ENCODE data around the gene SRM.
"Not testable (repeated sequence)": the region's sequence is repeated elsewhere in the genome, so short reads cannot be mapped to it uniquely, and the experiment has no call there.

The SRM gene

DNA sequence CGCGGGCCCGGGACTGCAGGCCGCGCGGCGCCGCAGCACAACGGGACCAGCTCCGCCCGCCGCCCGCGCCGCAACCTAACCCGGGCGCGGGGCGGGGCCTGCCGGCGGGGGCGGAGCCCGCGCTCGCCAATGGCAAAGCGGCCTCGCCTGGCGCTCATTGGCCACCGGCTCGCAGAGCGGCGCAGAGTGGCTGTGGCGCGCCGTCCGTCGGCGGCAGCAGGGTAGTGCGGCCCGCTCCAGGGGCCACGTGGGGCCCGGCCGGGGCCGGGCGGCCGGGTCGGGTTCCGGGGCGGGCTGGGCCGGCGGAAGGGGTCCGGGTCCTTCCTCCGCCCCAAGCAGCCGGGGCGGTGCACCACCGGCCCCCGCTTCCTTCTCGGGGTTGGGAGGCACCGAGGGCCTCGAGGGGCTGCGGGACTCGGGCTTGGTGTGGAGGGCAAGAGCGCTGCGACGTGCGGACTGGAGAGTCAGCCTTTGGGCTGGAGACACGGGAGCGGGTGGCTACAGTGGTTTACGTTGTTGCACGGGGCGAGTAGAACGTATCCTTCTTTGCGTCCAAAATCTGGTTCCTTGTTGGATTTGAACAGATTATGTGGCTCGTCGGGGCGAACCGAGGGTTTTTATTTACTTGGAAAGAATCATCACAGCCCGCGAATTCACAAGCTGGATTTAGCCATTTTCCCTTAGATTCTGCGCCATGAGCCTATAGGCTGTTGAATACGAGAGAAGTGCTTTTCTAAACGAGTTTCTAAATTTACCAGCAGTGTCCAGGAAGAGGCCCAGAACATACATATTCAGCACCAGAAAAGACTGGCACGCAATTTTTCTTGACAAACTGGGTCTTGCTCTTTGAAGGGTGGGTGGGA, at the start of gene SRM:
SRM (minus strand) TSS at position 51 of the 863 bp plus-strand sequence. CDS start 75 bp downstream, outside the sequence.
- peak; percentile 84 for TF ChIP-seq MYC (IDR thresholded peaks at IDR 0.05; ENCODE audit: low read depth, low read length)
- TF ChIP-seq, protein P1, sequence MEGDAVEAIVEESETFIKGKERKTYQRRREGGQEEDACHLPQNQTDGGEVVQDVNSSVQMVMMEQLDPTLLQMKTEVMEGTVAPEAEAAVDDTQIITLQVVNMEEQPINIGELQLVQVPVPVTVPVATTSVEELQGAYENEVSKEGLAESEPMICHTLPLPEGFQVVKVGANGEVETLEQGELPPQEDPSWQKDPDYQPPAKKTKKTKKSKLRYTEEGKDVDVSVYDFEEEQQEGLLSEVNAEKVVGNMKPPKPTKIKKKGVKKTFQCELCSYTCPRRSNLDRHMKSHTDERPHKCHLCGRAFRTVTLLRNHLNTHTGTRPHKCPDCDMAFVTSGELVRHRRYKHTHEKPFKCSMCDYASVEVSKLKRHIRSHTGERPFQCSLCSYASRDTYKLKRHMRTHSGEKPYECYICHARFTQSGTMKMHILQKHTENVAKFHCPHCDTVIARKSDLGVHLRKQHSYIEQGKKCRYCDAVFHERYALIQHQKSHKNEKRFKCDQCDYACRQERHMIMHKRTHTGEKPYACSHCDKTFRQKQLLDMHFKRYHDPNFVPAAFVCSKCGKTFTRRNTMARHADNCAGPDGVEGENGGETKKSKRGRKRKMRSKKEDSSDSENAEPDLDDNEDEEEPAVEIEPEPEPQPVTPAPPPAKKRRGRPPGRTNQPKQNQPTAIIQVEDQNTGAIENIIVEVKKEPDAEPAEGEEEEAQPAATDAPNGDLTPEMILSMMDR (IDR thresholded peaks at IDR 0.05; ENCODE audit: low read depth, low read length), result no peak
- TF ChIP-seq, protein P2, sequence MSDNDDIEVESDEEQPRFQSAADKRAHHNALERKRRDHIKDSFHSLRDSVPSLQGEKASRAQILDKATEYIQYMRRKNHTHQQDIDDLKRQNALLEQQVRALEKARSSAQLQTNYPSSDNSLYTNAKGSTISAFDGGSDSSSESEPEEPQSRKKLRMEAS (IDR thresholded peaks at IDR 0.05; ENCODE audit: low read depth, low read length), result peak; percentile 87
- TF ChIP-seq POLR2A (IDR thresholded peaks at IDR 0.05; ENCODE audit: extremely low read depth, insufficient read length), result peak; percentile 57
- DNase-seq (ENCODE audit: low read depth), result peak; percentile 93
- H3K4me3 ChIP-seq (ENCODE audit: low read depth, low read length), result peak within 1 kb of the TSS; percentile 86

DNA sequence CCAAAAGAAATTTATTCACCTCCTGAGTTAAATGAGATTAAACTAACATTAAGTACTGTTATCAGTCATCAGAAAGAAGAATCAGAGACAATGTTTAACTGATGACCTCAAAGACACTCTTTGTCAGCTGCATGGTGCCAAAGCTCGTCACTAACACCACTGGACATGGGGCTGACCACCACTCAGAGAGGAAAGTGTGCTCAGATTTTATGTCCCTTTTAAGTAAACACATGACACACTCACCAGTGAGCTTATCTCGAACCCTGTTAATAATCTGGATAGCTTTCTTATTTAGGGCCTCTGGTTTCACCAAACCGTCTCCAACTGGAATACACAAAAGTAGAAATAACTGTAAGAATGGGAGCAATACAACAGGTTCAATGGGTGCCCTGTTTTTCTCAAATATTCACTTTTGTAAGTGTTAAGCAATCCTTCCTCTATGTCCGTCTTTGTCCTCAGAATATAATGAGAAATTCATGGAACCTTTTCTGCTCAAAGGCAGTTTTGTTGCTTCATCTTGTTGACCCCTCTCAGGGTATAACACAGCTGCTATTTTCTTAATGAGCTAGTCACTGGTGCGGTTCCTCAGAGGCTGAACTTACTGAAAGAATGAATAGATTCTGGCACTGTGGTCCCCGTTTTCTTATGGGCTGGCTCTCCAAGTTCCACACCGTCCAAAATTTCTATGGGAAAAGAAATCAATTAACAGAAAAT, 49.4 kb upstream of the SRM start:
- TF ChIP-seq MYC (IDR thresholded peaks at IDR 0.05; ENCODE audit: low read depth, low read length) (no peak), POLR2A (IDR thresholded peaks at IDR 0.05; ENCODE audit: extremely low read depth, insufficient read length) (no peak)
- TF ChIP-seq, protein P1 (IDR thresholded peaks at IDR 0.05; ENCODE audit: low read depth, low read length), result no peak
- TF ChIP-seq, protein P2 (IDR thresholded peaks at IDR 0.05; ENCODE audit: low read depth, low read length), result no peak
- H3K4me3 ChIP-seq (ENCODE audit: low read depth, low read length), result no peak overlapping the region
- no peak for DNase-seq (ENCODE audit: low read depth)

DNA sequence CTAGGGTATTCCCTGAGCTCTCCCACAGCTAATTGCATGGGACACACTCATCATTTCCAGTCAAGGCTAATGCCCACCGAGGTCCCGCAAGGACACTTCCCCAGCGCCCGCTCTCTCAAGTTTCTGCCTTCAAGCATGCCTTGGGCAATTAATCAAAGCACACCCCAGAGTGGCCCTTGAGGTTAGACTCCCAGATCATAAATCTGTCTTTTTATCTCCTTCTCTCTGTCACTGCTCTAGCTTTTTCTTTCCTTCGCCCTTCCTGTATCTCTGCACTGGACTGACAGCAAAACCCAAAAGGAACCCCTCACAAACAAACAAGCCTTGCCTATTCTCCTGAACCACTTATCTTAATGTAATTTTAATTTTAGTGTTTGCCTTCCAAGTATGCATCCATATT, 47.8 kb upstream of the SRM start:
- TF ChIP-seq, protein P2 (IDR thresholded peaks at IDR 0.05; ENCODE audit: low read depth, low read length), result no peak
- no peak for TF ChIP-seq MYC (IDR thresholded peaks at IDR 0.05; ENCODE audit: low read depth, low read length)
- TF ChIP-seq POLR2A (IDR thresholded peaks at IDR 0.05; ENCODE audit: extremely low read depth, insufficient read length), result no peak
- TF ChIP-seq, protein P1 (IDR thresholded peaks at IDR 0.05; ENCODE audit: low read depth, low read length), result no peak
- DNase-seq (ENCODE audit: low read depth), result no peak
- H3K4me3 ChIP-seq (ENCODE audit: low read depth, low read length), result no peak overlapping the region

DNA sequence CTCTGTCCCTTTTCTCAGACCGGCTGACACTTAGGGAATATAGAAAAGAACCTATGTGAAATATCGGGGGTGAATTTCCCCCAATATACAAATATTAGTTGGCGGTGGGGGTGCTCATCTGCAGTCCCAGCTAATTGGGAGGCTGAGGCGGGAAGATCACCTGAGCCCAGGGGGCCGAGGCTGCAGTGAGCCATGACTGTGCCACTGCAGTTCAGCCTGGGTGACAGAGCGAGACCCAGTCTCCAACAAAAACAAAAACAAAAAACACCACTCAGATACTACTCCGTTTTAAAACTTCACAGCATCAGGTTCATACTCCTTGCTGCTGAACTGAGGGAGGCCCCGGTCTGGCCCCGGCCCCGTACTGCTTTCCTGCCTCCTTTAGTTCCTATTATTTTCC, 45.8 kb upstream of the SRM start:
- no peak for DNase-seq (ENCODE audit: low read depth)
- TF ChIP-seq, protein P2 (IDR thresholded peaks at IDR 0.05; ENCODE audit: low read depth, low read length), result no peak
- TF ChIP-seq POLR2A (IDR thresholded peaks at IDR 0.05; ENCODE audit: extremely low read depth, insufficient read length), result no peak
- TF ChIP-seq, protein P1 (IDR thresholded peaks at IDR 0.05; ENCODE audit: low read depth, low read length), result no peak
- no peak for TF ChIP-seq MYC (IDR thresholded peaks at IDR 0.05; ENCODE audit: low read depth, low read length)

DNA sequence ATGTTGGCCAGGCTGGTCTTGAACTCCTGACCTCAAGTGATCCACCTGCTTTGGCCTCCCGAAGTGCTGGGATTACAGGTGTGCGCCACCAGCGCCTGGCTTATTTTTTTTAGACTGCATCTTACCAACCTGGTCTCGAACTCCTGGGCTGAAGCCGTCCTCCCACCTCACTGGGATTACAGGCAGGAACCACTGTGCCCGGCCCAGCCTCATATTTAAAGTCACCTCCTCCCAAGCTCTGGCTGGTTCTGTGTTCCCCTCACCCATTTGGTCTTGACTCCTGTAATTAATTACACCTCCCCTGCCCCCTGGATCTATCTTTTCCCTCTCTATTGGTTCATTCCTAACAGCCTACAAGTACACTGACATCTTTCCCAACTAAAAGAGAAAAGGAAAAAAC, 41.5 kb upstream of the SRM start:
- DNase-seq (ENCODE audit: low read depth), result no peak
- TF ChIP-seq, protein P1 (IDR thresholded peaks at IDR 0.05; ENCODE audit: low read depth, low read length), result no peak
- no peak for TF ChIP-seq MYC (IDR thresholded peaks at IDR 0.05; ENCODE audit: low read depth, low read length)
- TF ChIP-seq, protein P2 (IDR thresholded peaks at IDR 0.05; ENCODE audit: low read depth, low read length), result no peak
- no peak for TF ChIP-seq POLR2A (IDR thresholded peaks at IDR 0.05; ENCODE audit: extremely low read depth, insufficient read length)
- H3K4me3 ChIP-seq (ENCODE audit: low read depth, low read length), result no peak overlapping the region

More for the DNA sequence above, 45.8 kb upstream of the SRM start:
- no peak overlapping the region for H3K4me3 ChIP-seq (ENCODE audit: low read depth, low read length)

DNA sequence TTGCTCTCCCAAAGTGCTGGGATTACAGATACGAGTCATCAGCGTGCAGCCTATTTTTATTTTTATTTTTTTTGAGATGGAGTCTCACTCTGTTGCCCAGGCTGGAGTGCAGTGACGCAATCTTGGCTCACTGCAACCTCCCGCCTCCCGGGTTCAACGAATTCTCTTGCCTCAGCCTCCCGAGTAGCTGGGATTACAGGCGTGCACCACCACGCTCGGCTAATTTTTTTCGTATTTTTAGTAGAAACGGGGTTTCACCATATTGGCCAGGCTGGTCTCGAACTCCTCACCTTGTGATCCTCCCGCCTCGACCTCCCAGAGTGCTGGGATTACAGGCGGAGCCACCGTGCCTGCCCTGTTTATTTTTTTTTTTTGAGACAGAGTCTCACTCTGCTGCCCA, 41.0 kb upstream of the SRM start:
- not testable (repeated sequence) for H3K4me3 ChIP-seq (ENCODE audit: low read depth, low read length); DNase-seq (ENCODE audit: low read depth)
